ENCODE measurements around the gene SFMBT2. TPM values are rescaled to one million over a fixed set of nuclear protein-coding genes. Genes with fewer than 3 reads are reported as not detected.

SFMBT2 gene
- 3.8 and 4.0 TPM in 2 replicates for total RNA-seq (2014; rRNA removed; shearing (Covaris generic))
- 2.0 and 2.7 TPM in 2 replicates for polyA plus RNA-seq (2014; cell fraction: nucleus; rRNA removed)

DNA sequence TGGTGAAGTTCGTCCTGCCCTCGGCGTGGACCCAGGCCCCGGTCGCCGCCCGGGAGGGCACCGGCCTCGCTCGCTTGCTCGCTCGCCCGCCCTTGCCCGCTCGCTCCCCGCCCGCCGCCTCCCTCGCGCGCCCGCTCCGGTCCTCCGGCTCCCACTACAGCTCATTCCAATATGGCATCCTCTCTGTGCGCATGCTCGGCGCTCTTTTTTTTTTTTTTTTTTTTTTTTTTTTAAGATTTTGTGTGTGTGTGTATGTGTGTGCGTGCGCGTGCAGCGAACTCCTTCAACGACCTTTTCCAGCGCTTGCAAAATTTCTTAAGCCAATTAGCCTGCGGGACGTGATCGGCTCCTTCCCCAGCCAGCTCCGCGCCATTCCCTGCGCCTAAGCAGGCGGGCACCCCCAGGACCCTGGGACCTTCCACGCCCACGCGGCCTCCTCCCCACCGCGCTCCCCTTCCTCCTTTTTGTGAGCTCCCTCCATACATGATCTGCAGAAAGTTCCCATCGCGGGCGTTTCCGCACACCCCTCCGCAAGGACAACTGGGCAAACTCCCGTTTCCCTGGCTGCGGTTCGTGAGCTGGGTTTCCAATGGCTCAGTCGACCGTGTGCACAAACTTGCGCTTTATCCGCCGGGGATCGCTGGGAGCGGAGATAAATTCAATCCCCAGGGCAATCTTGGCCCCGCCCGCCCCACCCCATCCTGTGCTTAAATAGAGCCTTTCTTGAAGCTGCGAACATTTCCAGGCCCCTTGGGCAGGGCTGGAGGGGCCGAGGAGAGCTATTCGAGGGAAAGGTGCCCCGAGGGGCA lies at the start of gene SFMBT2:
Gene SFMBT2, minus strand, starts transcription at position 173 of the 809 bp plus-strand sequence. CDS start 29,136 bp downstream, outside the sequence.
- DNase-seq (ENCODE audit: extremely low read depth, low read depth), result peak; percentile 43

DNA sequence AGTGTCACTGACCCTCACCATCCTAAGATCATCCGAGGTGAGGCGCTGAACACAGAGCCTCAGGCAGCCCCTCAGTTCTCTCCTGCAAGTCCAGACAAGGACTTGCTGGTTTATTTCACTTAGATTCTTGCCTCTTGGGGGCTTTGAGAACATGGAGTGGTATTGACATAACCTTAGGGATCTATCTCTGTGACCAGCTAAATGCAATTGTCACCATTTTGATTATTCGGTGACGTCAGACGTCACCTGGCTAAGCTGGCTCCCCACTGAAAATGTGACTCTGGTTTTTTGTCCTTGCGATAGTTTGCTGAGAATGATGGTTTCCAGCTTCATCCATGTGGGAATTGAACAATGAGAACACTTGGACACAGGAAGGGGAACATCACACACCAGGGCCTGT lies 49.2 kb upstream of the SFMBT2 start:
- no peak for DNase-seq (ENCODE audit: extremely low read depth, low read depth)

DNA sequence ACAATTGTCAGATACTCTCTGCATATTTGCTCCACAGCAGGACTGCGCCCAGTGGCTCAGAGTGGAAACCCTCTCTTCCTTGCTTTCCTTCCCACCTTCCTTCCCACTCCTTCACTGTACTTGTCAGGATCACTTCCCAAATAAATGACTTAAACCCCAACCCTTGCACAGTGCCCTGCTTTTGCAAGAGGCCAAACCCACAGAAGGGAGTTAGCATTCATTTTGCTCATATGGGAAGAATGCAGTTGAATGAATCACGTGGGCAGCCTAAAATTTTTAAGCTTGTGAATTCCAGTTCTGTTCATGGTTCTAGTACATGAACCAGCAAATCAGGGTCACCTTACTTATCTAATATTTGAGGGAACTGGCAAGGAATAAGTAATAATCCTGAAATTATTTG lies 47.7 kb upstream of the SFMBT2 start:
- no peak for DNase-seq (ENCODE audit: extremely low read depth, low read depth)

DNA sequence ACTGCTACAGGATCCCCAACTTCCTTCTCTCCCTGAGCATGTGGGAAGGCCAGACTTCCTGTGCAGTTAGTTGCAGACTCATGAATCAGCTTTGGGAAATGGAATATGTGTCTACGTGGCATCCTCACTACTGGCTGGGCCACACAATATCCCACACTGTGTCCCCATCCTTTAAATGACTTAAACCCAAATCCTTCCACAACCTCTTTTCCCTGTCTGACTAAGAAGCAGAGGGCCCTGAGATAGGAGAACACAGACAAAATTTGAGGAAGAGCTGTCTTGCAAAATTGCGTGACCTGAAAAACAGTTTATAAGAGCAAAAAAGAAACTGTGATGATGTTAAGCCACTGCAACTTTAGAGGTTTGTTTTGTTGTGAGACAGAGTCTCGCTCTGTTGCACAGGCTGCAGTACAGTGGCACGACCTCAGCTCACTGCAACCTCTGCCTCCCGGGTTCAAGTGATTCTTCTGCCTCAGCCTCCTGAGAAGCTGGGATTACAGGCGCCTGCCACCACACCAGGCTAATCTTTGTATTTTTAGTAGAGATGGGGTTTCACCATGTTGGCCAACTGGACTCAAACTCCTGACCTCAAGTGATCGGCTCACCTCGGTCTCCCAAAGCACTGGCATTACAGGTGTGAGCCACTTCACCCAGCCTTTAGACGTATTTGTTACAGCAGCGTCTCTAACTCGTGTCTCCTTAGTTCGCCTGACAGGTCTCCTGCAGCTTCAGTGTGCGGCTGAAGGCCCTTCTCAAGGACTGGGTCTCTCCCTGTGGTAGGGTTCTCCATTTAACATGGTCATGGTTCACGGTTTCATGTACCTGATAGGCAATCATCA lies 46.9 kb upstream of the SFMBT2 start:
- no peak for DNase-seq (ENCODE audit: extremely low read depth, low read depth)

DNA sequence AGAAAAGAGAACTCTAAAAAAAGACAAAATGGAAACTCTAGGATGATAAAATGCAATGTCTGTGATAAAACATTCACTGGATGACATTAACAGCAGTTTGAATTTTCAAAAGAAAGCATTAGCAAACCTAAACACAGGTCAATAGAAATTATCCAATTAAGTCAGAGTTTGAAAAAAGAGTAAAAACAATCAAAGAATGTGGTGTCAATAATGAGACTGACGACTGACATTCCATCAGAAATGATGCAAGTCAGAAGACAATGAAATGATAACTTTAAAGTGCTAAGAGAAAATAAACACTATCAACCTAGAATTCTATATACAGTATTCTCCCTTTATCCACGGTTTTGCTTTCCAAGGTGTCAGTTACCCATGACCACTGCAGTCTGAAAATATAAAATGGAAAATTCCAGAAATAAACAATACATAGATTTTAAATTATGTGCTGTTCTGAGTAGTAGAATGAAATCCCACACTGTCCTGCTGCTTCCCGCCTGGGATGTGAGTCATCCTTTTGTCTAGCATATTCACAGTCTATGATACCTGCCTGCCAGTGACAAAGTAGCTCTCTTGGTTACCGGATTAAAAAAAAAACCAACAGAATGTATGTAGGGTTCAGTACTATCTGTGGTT lies 38.3 kb upstream of the SFMBT2 start:
- no peak for DNase-seq (ENCODE audit: extremely low read depth, low read depth)

DNA sequence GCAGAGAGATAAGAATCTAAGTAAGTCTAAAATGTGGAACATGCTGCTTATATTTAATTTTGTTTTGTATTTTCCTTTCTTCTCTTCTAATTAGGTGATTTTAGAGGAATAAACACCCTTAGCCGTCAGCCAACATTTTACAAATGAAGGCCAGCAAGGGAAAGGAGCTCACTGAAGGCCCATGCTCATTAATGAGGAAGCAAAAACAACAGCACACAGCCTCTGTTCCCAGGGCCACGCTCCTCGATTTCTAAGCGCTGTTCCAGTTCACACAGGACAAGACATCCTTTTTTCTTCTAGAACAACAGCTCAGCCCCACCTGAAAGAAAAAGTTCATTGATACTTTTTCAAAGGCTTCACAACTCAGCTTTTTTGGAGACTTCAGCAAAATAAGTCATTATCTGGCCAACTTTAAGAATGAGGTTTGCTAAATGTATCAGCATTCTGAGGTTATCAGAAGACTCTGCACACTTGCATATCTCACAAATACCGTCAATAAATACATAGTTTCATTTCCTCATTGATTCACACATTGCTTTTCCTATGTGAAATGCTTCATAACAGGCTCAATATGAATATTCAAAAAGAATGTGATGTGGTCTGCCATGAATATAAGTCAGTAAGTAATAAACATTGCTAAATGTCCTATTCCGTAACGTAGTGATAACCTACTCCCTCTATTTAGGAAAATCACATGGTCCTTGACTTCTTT lies 34.8 kb upstream of the SFMBT2 start:
- no peak for DNase-seq (ENCODE audit: extremely low read depth, low read depth)

DNA sequence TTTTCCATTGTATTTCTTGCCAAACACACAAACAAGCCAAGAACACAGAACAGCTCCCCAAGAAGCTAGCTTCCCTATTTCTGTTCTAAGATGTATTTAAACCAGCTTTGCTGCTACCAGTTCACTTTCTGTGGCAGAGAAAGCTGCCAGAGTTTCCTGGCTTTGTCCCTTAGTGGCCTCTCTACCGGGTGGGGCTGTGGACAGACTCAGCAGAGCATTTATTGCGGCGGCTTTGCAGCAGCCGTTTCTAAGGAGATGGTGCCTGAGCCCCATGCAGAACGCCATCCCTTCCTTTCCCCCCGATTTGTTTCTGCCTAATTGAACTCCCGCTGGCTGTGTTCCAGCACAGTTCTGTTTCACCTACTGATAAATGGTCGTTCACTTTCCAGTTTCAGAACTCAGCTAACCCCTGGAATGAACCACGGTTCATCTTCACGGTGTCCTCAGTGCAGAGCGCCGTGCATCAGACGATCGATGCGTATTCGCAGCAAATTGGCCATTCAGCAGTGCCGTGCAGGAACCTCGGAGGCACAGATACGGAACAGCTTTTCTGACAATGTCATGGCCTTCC lies 33.8 kb upstream of the SFMBT2 start:
- DNase-seq (ENCODE audit: extremely low read depth, low read depth), result no peak

DNA sequence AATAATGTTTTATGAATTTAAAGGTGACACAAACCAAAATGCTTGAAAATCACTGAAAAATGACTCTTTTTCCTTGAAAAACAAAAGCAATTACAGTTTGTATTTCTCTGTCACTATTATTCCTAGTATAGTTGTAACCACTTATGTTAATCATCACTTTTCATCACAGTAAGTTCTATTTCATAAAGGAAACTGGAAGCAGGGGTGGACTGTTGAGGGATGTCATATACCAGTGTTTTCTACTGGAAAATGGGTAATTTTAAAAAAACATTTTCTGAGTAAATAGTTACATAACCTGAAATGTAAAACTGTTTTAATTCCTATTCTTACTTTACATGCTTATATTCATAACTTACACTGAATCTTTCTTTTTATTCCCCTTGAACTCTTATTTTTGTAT lies 32.2 kb upstream of the SFMBT2 start:
- no peak for DNase-seq (ENCODE audit: extremely low read depth, low read depth)

DNA sequence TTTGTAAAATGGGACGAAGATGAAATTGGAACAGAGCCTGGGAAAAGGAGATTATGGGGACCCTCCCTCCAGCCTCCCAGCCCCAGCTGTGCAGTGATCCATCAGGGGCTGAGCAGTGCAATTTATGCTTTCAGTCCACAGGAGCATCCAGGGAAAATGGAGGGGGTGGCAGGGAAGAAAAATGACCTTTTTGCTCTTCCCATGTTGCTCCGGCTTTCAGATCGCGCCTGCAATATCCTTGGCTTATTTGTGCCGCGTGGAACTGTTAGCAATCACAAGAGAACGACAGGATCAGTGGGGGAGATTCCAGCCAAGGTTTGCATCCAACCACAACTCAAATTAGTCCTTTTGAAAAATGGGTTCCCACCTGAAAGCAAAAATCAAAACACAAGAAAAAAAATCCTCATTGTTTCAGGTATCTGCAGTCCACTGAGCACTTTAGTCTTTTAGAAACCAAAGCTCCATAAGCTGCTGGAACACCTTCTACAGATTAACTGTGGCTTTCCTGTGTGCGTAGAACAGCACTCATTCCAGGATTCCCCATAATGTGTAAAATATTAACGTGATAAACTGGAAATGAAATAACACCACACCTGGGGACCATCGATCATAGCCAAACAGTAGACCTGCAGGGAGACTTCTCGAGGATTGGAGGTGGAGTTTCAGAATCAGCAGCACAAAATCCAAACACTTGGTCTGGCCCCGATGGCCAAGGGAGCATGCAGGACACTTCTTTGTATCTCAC lies 30.7 kb upstream of the SFMBT2 start:
- no peak for DNase-seq (ENCODE audit: extremely low read depth, low read depth)

DNA sequence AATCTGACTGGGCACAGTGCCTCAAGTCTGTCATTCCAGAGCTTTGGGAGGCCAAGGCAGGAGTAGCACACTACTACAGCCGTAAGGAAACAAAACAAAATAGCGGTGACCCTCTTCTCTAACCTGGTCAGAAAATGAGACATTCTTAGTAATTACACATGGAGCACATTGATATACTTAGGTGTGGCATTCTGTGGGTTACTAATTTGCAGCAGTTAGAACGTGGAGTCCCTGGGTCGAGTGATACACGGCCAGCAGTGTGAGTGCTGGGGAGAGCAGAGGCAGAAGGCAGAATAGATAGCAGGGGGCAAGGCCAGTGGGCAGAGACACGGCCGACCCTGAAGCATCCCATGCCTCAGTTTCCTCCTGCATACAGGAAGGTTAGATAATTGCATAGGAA lies 28.9 kb upstream of the SFMBT2 start:
- DNase-seq (ENCODE audit: extremely low read depth, low read depth), result no peak

DNA sequence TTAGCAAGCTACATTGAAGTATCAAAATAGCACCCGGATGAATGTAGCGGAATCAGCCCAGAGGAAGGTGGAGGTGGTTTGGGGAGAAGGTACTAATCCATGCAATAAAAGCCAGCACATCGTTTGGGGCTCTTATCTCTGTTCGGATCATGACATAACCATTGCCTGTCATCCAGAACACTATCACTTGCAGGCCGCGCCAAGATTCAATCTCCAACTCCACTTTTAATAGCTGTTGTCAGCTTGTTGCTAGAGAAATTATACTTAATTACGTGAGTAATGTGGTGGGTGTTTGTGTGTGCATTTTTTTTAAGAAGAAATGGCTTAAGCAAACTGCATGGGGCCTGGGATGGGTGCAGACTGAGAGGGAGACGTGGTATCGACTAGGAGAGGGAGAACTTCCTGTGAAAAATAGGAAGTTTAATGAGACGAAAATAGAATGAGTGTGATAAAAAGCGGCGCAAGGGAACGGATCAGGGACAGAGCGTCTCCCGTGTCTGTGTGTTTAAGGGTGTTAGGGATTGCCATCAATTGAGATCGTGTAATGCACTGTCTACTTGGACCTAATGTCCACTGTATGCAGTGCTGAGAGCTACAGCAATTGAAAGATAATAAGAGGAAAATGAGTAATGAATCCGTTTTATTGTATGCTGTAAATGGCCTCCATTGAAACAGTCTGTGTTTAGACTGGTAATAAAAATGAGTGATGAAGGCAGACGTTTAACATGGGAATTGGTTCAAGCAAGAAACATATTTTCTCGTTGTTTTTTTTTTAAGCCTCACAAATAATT lies 27.6 kb upstream of the SFMBT2 start:
- DNase-seq (ENCODE audit: extremely low read depth, low read depth), result no peak

DNA sequence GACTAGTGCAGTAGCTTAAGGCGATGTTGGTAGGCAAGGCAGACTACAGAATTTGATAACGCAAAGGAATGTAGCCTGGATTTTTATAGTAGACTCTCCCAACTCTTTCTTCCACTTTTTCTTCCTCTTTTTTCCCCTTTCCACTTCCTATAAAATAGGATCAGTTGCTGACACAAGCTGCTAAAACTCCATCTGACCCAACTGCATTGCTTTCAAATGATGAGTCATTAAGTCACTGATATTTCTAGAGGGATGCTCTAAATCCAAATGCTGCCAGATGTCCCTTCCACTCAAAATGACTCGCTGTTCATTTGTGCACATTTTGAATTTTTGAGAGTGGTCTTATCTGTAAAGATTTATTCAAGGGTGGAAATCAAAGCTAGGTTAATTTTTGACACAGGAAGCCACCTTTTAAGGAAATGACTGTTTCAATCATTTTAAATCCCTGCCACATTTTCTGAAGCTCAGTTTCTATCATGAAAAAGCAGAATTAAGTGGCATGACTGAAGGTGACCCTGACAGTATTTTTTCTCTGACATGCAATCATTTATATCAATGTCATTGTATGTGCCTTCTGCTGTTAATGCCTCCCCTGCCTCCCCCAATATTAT lies 25.8 kb upstream of the SFMBT2 start:
- DNase-seq (ENCODE audit: extremely low read depth, low read depth), result no peak

DNA sequence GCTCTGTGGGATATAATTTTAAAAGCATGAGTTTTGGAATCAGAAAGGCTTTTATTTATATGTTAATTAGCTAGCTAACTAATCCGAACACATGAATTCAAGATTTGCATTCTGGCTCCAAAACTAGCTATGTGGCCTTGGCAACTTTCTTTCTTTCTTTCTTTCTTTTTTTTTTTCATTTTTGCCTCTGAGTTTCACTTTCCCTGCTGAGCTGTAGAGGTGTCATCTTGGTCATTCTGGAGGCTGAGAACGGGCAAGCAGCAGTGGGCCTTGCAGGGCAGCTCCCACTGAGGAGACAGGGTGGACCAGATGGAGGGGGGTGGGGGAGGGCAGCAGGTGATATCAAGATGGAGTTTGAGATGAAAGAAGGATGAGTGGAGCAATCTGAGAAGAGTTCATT lies 24.8 kb upstream of the SFMBT2 start:
- DNase-seq (ENCODE audit: extremely low read depth, low read depth), result no peak

DNA sequence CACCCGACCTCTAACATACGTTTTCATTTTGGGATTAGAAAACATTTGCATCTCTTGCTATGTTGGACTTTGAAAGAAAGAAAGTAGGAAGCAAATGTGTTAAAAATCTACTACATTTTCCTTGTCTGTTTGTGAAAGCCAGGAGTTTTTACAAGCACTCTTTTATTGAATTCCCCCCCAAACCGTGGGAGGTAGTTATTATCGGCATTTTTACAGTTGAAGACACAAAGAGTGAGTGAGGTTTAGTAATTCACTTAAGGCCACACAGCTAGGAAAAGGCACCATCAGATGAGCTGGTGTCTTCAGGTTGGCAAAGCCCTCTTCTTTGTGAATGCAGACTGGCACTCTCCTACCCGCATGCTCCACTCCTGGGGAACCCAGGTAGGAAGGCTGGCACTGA lies 23.5 kb upstream of the SFMBT2 start:
- DNase-seq (ENCODE audit: extremely low read depth, low read depth), result no peak

DNA sequence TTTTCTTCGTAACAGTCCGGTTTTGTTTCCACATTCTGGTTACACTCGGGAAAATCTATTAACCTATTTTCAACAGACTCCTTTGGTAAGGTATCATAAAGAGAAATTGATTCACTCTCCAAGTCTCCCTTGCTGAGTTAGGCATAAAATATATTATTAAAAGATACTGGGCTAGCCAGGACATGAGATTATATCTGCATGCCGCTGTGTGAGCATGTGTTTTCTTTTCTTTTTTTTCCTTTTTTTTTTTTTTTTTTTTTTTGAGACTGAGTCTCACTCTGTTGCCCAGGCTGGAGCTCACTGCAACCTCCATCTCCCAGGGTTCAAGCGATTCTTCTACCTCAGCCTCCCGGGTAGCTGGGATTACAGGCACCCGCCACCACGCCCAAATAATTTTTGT lies 23.0 kb upstream of the SFMBT2 start:
- DNase-seq (ENCODE audit: extremely low read depth, low read depth), result no peak

DNA sequence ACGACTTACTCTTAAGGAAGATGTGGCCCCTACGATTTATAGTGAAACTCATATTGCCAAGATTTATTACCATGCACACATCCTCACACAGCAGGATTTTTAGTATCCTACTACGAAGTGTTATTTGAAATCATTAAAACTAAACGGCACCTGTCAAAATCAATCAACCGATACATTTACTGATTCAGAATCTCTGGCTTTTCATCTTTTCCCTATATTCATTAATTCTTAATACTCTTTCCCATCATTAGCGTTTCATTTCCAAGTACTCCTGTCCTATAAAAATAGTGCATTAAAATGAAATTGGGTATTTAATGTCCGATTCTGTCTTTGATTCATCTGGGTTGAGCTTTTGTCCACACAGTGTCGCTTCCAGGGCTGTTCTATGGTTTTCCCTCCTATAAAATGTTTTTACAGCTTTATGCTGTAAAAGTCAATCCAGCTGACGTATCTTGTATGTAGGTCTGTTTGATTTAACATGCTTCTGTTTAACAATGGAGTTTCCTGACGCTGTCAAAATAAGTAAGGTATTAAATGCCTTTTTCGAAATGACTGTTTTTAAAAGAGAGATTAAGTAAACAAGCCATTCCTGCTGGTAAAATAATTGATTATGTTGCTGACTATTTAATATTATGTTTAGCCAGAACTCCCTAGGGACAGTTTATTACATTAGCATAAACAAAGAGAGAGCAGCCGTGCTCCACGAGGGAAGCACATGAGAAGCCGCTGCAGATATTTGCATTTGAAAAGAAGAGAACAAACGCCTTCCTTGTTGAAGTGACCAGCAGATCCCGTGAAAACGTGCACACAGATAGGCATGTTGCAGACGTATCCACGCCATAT lies 22.3 kb upstream of the SFMBT2 start:
- no peak for DNase-seq (ENCODE audit: extremely low read depth, low read depth)

DNA sequence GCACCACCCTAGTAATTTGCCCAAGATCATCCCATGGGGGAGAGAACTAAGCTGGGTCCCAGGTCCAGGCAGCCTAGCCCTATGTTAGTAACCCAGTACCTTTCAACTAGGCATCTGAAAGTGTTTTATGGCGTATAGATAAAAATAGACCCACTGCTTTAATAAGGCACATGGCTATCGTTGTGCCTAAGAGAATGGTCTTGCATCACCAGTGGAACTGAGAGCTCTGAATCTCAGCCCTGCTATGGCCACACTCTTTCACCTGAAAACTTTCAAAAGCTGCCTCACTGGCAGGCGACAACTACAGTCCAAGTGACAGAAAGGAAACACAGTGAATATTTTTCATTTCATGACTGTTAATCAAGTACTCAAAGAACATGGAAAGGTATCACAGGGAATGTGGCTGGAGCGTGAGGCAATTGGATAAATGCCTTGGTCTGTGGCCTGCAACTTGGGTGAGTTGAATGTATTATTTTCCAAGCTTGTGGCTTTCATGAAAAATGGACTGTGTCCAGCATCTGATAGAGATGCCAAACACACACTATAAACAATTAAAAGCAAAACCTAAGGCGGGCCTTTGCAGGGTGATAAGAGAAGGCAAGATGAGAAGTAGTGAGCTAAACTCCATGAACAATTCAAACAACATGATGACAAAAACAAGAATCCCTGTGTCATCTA lies 18.0 kb upstream of the SFMBT2 start:
- DNase-seq (ENCODE audit: extremely low read depth, low read depth), result no peak
